Measurements from ENCODE around the gene PPP1R7. TPM values are rescaled to one million over a fixed set of nuclear protein-coding genes. Genes with fewer than 3 reads are reported as not detected.

PPP1R7 gene
- polyA plus RNA-seq, 3 donors, result 54.9 to 102 (median 84.4) TPM

- H3K27me3 ChIP-seq (ENCODE audit: control insufficient read depth in 2 of 2, insufficient read depth in 2 of 2, low read length in 2 of 2), result peaks cover 4 to 27% of the 10 kb centered on the region in 2 donors
- Mint-ChIP-seq H3K27ac (peak overlapping the region in 1 of 7 donors; percentile 50), H3K4me3 (no peak overlapping the region), H3K9me3 (peaks cover 0 to 3% (median 0%) of the 10 kb centered on the region in 7 donors), H3K4me1 (peaks cover 13% of the 10 kb centered on the region), H3K27me3 (ENCODE audit: low read depth in 3 of 3) (peaks cover 34 to 51% (median 38%) of the 10 kb centered on the region in 3 donors), H3K36me3 (no peaks in the 10 kb centered on the region)
- no peak overlapping the region for H3K9ac ChIP-seq (ENCODE audit: insufficient read depth, low read length, poor library complexity, severe bottlenecking)
- H2AFZ ChIP-seq (ENCODE audit: insufficient read depth, low read depth, low read length, poor library complexity, severe bottlenecking), result no peak overlapping the region
- peaks cover 8 to 13% of the 10 kb centered on the region in 2 donors for H3K4me1 ChIP-seq (ENCODE audit: control insufficient read depth in 1 of 2, insufficient read depth in 2 of 2, low read length in 2 of 2)
- H4K20me1 ChIP-seq (ENCODE audit: insufficient read depth, low read length), result no peaks in the 10 kb centered on the region
- intact Hi-C loops (cut with micrococcal nuclease), result no loop called here
- no peak overlapping the region for H3K4me3 ChIP-seq (replicated peaks in 1 of 3; ENCODE audit: low read depth in 2 of 3, low read length in 3 of 3)
- DNase-seq, result no peak
- H3K4me2 ChIP-seq (replicated peaks; ENCODE audit: extremely low read depth, low read length, poor library complexity, severe bottlenecking), result no peak overlapping the region
- H3K27ac ChIP-seq (ENCODE audit: low read depth in 1 of 2, low read length in 2 of 2), result no peak overlapping the region
- H3K79me2 ChIP-seq (ENCODE audit: insufficient read depth, low read length), result no peaks in the 10 kb centered on the region
- no peaks in the 10 kb centered on the region for H3K9me3 ChIP-seq (replicated peaks in 1 of 2; ENCODE audit: control insufficient read depth in 1 of 2, insufficient read depth in 1 of 2, low read length in 2 of 2)
- TF ChIP-seq CTCF (IDR thresholded peaks at IDR 0.05), result no peak
- WGBS (ENCODE audit: insufficient coverage), result 90% methylated on average over 11 of the region's 12 CpGs
- H3K36me3 ChIP-seq (replicated peaks in 1 of 2; ENCODE audit: control insufficient read depth in 1 of 2, insufficient read depth in 2 of 2, low read length in 2 of 2), result no peaks in the 10 kb centered on the region
Observed at GRCh38 chr2:241214766-241215165, 64.5 kb downstream of the PPP1R7 start.

GRCh38 chr2:241215421-241215820, 65.2 kb downstream of the PPP1R7 start:
- 59% methylated on average over 8 of the region's 9 CpGs for WGBS (ENCODE audit: insufficient coverage)
- Mint-ChIP-seq H3K9me3 (peaks cover 0 to 3% (median 0%) of the 10 kb centered on the region in 7 donors), H3K36me3 (no peaks in the 10 kb centered on the region), H3K27ac (peak overlapping the region in 1 of 7 donors; percentile 64), H3K27me3 (ENCODE audit: low read depth in 3 of 3) (peaks cover 40 to 55% (median 41%) of the 10 kb centered on the region in 3 donors), H3K4me1 (peaks cover 13% of the 10 kb centered on the region), H3K4me3 (no peak overlapping the region)
- H3K4me2 ChIP-seq (replicated peaks; ENCODE audit: extremely low read depth, low read length, poor library complexity, severe bottlenecking), result no peak overlapping the region
- H3K9me3 ChIP-seq (replicated peaks in 1 of 2; ENCODE audit: control insufficient read depth in 1 of 2, insufficient read depth in 1 of 2, low read length in 2 of 2), result no peaks in the 10 kb centered on the region
- intact Hi-C loops (cut with micrococcal nuclease), result no loop called here
- no peak overlapping the region for H3K9ac ChIP-seq (ENCODE audit: insufficient read depth, low read length, poor library complexity, severe bottlenecking)
- no peak overlapping the region for H2AFZ ChIP-seq (ENCODE audit: insufficient read depth, low read depth, low read length, poor library complexity, severe bottlenecking)
- no peaks in the 10 kb centered on the region for H3K79me2 ChIP-seq (ENCODE audit: insufficient read depth, low read length)
- H3K4me1 ChIP-seq (ENCODE audit: control insufficient read depth in 1 of 2, insufficient read depth in 2 of 2, low read length in 2 of 2), result peaks cover 8 to 13% of the 10 kb centered on the region in 2 donors
- H3K36me3 ChIP-seq (replicated peaks in 1 of 2; ENCODE audit: control insufficient read depth in 1 of 2, insufficient read depth in 2 of 2, low read length in 2 of 2), result no peaks in the 10 kb centered on the region
- H3K27me3 ChIP-seq (ENCODE audit: control insufficient read depth in 2 of 2, insufficient read depth in 2 of 2, low read length in 2 of 2), result peaks cover 4 to 30% of the 10 kb centered on the region in 2 donors
- H3K4me3 ChIP-seq (replicated peaks in 1 of 3; ENCODE audit: low read depth in 2 of 3, low read length in 3 of 3), result no peak overlapping the region
- DNase-seq, result no peak
- no peak for TF ChIP-seq CTCF (IDR thresholded peaks at IDR 0.05)
- no peak overlapping the region for H3K27ac ChIP-seq (ENCODE audit: low read depth in 1 of 2, low read length in 2 of 2)
- H4K20me1 ChIP-seq (ENCODE audit: insufficient read depth, low read length), result no peaks in the 10 kb centered on the region
